ENCODE results near the gene UCK1. TPM values are rescaled to one million over a fixed set of nuclear protein-coding genes. Genes with fewer than 3 reads are reported as not detected.

UCK1 gene
- total and polyA plus RNA-seq, 2 of the 13 experiments (the other 11 are each of a cell fraction or from before 2014, with no cell fraction given): 11.0 to 24.1 TPM

DNA sequence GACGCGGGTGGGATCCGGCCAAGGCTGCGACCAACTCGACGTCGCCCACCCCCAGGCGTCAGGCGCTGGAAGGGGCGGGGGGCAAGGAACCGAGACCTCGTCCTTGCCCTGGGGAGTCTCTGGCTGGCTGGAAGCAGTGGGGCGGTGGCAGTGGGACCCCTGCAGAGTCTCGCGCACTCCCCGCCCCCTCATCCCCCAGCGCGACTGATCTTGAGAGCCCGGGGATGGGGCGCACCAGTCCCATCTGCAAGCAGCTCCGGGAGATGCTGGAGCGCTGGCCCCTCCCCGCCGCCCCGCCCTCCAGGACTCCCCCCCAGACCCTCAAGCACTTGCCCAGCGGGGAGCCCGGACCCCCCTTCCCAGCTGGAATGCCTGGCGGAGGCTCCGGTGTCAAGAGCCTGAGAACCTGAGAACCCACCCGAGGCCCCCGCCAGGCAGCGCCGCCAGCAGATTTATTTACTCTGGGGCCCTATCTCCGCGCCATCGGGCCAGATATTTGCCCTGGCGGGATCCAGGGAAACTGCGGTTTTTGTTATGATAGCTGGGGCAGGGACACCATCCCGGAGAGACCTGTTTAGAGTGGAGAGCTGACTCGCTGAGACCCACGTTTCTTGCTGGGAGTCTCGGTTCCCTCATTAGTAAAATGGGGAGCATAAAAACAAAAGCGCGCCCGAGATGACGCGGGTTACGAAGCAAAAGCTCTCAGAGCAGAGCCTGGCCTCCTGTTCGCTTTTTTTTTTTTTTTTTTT is 15.4 kb upstream of the UCK1 start (continued):
- TF ChIP-seq, protein P1, sequence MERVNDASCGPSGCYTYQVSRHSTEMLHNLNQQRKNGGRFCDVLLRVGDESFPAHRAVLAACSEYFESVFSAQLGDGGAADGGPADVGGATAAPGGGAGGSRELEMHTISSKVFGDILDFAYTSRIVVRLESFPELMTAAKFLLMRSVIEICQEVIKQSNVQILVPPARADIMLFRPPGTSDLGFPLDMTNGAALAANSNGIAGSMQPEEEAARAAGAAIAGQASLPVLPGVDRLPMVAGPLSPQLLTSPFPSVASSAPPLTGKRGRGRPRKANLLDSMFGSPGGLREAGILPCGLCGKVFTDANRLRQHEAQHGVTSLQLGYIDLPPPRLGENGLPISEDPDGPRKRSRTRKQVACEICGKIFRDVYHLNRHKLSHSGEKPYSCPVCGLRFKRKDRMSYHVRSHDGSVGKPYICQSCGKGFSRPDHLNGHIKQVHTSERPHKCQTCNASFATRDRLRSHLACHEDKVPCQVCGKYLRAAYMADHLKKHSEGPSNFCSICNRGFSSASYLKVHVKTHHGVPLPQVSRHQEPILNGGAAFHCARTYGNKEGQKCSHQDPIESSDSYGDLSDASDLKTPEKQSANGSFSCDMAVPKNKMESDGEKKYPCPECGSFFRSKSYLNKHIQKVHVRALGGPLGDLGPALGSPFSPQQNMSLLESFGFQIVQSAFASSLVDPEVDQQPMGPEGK (CRISPR knock-in tag; IDR thresholded peaks at IDR 0.05): peak; percentile 89
- TF ChIP-seq NCOA2 (CRISPR knock-in tag; IDR thresholded peaks at IDR 0.05): peak; percentile 33; the same call in 1 of the 2 replicates
- 0 out of 2 replicates have a peak, but pooled peaks have one; percentile 28 for TF ChIP-seq PITX1 (CRISPR knock-in tag; IDR thresholded peaks at IDR 0.05)
- TF ChIP-seq, protein P2, sequence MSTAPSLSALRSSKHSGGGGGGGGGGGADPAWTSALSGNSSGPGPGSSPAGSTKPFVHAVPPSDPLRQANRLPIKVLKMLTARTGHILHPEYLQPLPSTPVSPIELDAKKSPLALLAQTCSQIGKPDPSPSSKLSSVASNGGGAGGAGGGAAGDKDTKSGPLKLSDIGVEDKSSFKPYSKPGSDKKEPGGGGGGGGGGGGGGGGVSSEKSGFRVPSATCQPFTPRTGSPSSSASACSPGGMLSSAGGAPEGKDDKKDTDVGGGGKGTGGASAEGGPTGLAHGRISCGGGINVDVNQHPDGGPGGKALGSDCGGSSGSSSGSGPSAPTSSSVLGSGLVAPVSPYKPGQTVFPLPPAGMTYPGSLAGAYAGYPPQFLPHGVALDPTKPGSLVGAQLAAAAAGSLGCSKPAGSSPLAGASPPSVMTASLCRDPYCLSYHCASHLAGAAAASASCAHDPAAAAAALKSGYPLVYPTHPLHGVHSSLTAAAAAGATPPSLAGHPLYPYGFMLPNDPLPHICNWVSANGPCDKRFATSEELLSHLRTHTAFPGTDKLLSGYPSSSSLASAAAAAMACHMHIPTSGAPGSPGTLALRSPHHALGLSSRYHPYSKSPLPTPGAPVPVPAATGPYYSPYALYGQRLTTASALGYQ (CRISPR knock-in tag; IDR thresholded peaks at IDR 0.05): peak; percentile 76
- peak; percentile 46 for TF ChIP-seq RARA (CRISPR knock-in tag; IDR thresholded peaks at IDR 0.05)
- TF ChIP-seq, protein P3, sequence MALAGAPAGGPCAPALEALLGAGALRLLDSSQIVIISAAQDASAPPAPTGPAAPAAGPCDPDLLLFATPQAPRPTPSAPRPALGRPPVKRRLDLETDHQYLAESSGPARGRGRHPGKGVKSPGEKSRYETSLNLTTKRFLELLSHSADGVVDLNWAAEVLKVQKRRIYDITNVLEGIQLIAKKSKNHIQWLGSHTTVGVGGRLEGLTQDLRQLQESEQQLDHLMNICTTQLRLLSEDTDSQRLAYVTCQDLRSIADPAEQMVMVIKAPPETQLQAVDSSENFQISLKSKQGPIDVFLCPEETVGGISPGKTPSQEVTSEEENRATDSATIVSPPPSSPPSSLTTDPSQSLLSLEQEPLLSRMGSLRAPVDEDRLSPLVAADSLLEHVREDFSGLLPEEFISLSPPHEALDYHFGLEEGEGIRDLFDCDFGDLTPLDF (CRISPR knock-in tag; IDR thresholded peaks at IDR 0.05): peak; percentile 59; the same call in 1 of the 2 replicates
- no peak for TF ChIP-seq REL (CRISPR knock-in tag; conservative IDR thresholded peaks at IDR 0.05)
- TF ChIP-seq ZNF225 (CRISPR knock-in tag; IDR thresholded peaks at IDR 0.05): no peak
- TF ChIP-seq PCBP2 (optimal IDR thresholded peaks at IDR 0.05; ENCODE audit: low read depth, low read length, poor library complexity, severe bottlenecking): no peak
- no peak for TF ChIP-seq KDM2A (CRISPR knock-in tag; IDR thresholded peaks at IDR 0.05; ENCODE audit: borderline replicate concordance, low read depth)
- peak in 1 of 2 experiments; percentile 21; a peak in 1 of 4 replicates for TF ChIP-seq EP300 (IDR thresholded peaks at IDR 0.05; ENCODE audit: low read depth in 2 of 2, low read length in 2 of 2)
- no peak for TF ChIP-seq EP300 (CRISPR knock-in tag; IDR thresholded peaks at IDR 0.05; ENCODE audit: borderline replicate concordance)
- TF ChIP-seq, protein P4, sequence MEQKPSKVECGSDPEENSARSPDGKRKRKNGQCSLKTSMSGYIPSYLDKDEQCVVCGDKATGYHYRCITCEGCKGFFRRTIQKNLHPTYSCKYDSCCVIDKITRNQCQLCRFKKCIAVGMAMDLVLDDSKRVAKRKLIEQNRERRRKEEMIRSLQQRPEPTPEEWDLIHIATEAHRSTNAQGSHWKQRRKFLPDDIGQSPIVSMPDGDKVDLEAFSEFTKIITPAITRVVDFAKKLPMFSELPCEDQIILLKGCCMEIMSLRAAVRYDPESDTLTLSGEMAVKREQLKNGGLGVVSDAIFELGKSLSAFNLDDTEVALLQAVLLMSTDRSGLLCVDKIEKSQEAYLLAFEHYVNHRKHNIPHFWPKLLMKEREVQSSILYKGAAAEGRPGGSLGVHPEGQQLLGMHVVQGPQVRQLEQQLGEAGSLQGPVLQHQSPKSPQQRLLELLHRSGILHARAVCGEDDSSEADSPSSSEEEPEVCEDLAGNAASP (CRISPR knock-in tag; IDR thresholded peaks at IDR 0.05; ENCODE audit: borderline replicate concordance): 0 out of 2 replicates have a peak, but pooled peaks have one; percentile 30
- peak; percentile 77; the same call in 1 of the 2 replicates for TF ChIP-seq SIX1 (CRISPR knock-in tag; IDR thresholded peaks at IDR 0.05; ENCODE audit: borderline replicate concordance)
- 0 out of 2 replicates have a peak, but pooled peaks have one; percentile 30 for TF ChIP-seq NR2F6 (IDR thresholded peaks at IDR 0.05)
- TF ChIP-seq NR2F6 (CRISPR knock-in tag; IDR thresholded peaks at IDR 0.05): peak; percentile 29; the same call in 1 of the 2 replicates
- no peak for TF ChIP-seq HNF4A (CRISPR knock-in tag; IDR thresholded peaks at IDR 0.05)
- TF ChIP-seq KLF16 (CRISPR knock-in tag; IDR thresholded peaks at IDR 0.05): peak in 1 of 2 experiments; percentile 23; a peak in 1 of 4 replicates
- TF ChIP-seq, protein P5, sequence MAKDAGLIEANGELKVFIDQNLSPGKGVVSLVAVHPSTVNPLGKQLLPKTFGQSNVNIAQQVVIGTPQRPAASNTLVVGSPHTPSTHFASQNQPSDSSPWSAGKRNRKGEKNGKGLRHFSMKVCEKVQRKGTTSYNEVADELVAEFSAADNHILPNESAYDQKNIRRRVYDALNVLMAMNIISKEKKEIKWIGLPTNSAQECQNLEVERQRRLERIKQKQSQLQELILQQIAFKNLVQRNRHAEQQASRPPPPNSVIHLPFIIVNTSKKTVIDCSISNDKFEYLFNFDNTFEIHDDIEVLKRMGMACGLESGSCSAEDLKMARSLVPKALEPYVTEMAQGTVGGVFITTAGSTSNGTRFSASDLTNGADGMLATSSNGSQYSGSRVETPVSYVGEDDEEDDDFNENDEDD (CRISPR knock-in tag; IDR thresholded peaks at IDR 0.05; ENCODE audit: borderline replicate concordance): peak; percentile 46; the same call in 1 of the 2 replicates
- TF ChIP-seq HMG20B (CRISPR knock-in tag; conservative IDR thresholded peaks at IDR 0.05): peak; percentile 82
- TF ChIP-seq CBFB (CRISPR knock-in tag; IDR thresholded peaks at IDR 0.05): peak; percentile 100

Data from HepG2 (cell line).